ENCODE data around the gene TOR2A. TPM values are rescaled to one million over a fixed set of nuclear protein-coding genes. Genes with fewer than 3 reads are reported as not detected.

TOR2A gene
- total and polyA plus RNA-seq, 9 donors: 2.8 to 12.6 (median 9.9) TPM

- Histone ChIP-seq H3K4me3 (no peak overlapping the region), H3K27me3 (no peaks in the 10 kb centered on the region), H3K27ac (no peak overlapping the region), H3K4me1 (ENCODE audit: insufficient read depth) (peaks cover 8% of the 10 kb centered on the region), H3K9me3 (no peaks in the 10 kb centered on the region), H3K36me3 (no peaks in the 10 kb centered on the region)
- DNase-seq: no peak
- intact Hi-C loops (cut with DNase I): no loop called here
- TF ChIP-seq POLR2A (IDR thresholded peaks at IDR 0.05) (no peak), CTCF (IDR thresholded peaks at IDR 0.05) (no peak), EP300 (IDR thresholded peaks at IDR 0.05) (no peak)
- WGBS, 3 donors: 91 to 93% (median 92%) methylated on average over 11 of the region's 11 CpGs
These were observed 22.7 kb downstream of the TOR2A start for GRCh38 chr9:127712371-127712770.

GRCh38 chr9:127711831-127712274 is 23.2 kb downstream of the TOR2A start:
- intact Hi-C loops (cut with DNase I): no loop called here
- DNase-seq: no peak
- Histone ChIP-seq H3K27ac (no peak overlapping the region), H3K36me3 (no peaks in the 10 kb centered on the region), H3K27me3 (no peaks in the 10 kb centered on the region), H3K9me3 (no peaks in the 10 kb centered on the region), H3K4me1 (ENCODE audit: insufficient read depth) (peaks cover 8% of the 10 kb centered on the region), H3K4me3 (no peak overlapping the region)
- TF ChIP-seq CTCF (IDR thresholded peaks at IDR 0.05) (no peak), EP300 (IDR thresholded peaks at IDR 0.05) (no peak), POLR2A (IDR thresholded peaks at IDR 0.05) (no peak)
- 76 to 84% (median 78%) methylated on average over 10 to 11 of the region's 11 CpGs for WGBS, 3 donors

GRCh38 chr9:127711226-127711701 is 23.8 kb downstream of the TOR2A start:
- intact Hi-C loops (cut with DNase I): no loop called here
- 28 to 50% (median 32%) methylated on average over 9 of the region's 9 CpGs for WGBS, 3 donors

GRCh38 chr9:127710204-127710783 is 24.8 kb downstream of the TOR2A start:
- DNase-seq: no peak
- Histone ChIP-seq H3K4me3 (no peak overlapping the region), H3K4me1 (ENCODE audit: insufficient read depth) (peaks cover 2% of the 10 kb centered on the region), H3K36me3 (no peaks in the 10 kb centered on the region), H3K9me3 (no peaks in the 10 kb centered on the region), H3K27ac (no peak overlapping the region), H3K27me3 (no peaks in the 10 kb centered on the region)
- 91 to 92% (median 92%) methylated on average over 10 of the region's 10 CpGs for WGBS, 3 donors
- intact Hi-C loops (cut with DNase I): no loop called here
- no peak for TF ChIP-seq POLR2A (IDR thresholded peaks at IDR 0.05)
- TF ChIP-seq CTCF (IDR thresholded peaks at IDR 0.05): no peak
- no peak for TF ChIP-seq EP300 (IDR thresholded peaks at IDR 0.05)

More at GRCh38 chr9:127711226-127711701, 23.8 kb downstream of the TOR2A start:
- Histone ChIP-seq H3K4me3 (no peak overlapping the region), H3K4me1 (ENCODE audit: insufficient read depth) (peaks cover 6% of the 10 kb centered on the region), H3K36me3 (no peaks in the 10 kb centered on the region), H3K9me3 (no peaks in the 10 kb centered on the region), H3K27me3 (no peaks in the 10 kb centered on the region), H3K27ac (no peak overlapping the region)
- TF ChIP-seq POLR2A (IDR thresholded peaks at IDR 0.05): no peak
- no peak for TF ChIP-seq CTCF (IDR thresholded peaks at IDR 0.05)
- TF ChIP-seq EP300 (IDR thresholded peaks at IDR 0.05): no peak
- peak in 2 of 5 donors; percentile 68 to 81 for DNase-seq

All from ovary (tissue), 9 donors.